Astrocyte (in vitro differentiated cells and primary cell): Measurements from ENCODE around the gene DCLK2. TPM values are rescaled to one million over a fixed set of nuclear protein-coding genes. Genes with fewer than 3 reads are reported as not detected.

Source experiments
- DNase-seq: peaks from one replicate; pipeline ENCODE4 v3.0.0-alpha.2; 2010; ENCODE audit warnings: low read depth
- FAIRE-seq: peaks from 2 replicates; lab custom pipeline; 2011; peaks lifted over from hg19 to GRCh38; lab: Jason Lieb, UNC
- H2AFZ ChIP-seq: 2 replicates; pipeline ENCODE4 v1.6.0; 2012; ENCODE audit warnings: low read depth, low read length, inconsistent platforms
- H3K27ac ChIP-seq: 2 replicates; pipeline ENCODE4 v1.5.1; 2011; ENCODE audit warnings: low read depth, low read length, inconsistent platforms
- H3K27me3 ChIP-seq: 2 replicates; pipeline ENCODE4 v1.6.0; 2011; ENCODE audit warnings: low read length, inconsistent platforms; ENCODE audit not compliant: insufficient read depth
- H3K36me3 ChIP-seq: 2 replicates; pipeline ENCODE4 v1.5.1; 2011; ENCODE audit warnings: low read length, inconsistent platforms; ENCODE audit not compliant: insufficient read depth
- H3K4me1 ChIP-seq: 2 replicates; pipeline ENCODE4 v1.5.1; 2011; ENCODE audit warnings: low read length, inconsistent platforms; ENCODE audit not compliant: insufficient read depth
- H3K4me2 ChIP-seq: 2 replicates; pipeline ENCODE4 v1.6.0; 2012; ENCODE audit warnings: low read length, inconsistent platforms
- H3K4me3 ChIP-seq: 2 replicates; pipeline ENCODE4 v1.5.1; 2011; ENCODE audit warnings: low read depth, mild to moderate bottlenecking, low read length, inconsistent platforms; ENCODE audit not compliant: insufficient read depth
- H3K79me2 ChIP-seq: 2 replicates; pipeline ENCODE4 v1.6.0; 2012; ENCODE audit warnings: mild to moderate bottlenecking, low read length, inconsistent platforms; ENCODE audit not compliant: insufficient read depth
- H3K9ac ChIP-seq: 2 replicates; pipeline ENCODE4 v1.6.0; 2012; ENCODE audit warnings: mild to moderate bottlenecking, low read length, inconsistent platforms
- H3K9me3 ChIP-seq: 2 replicates; pipeline ENCODE4 v1.5.1; 2012; ENCODE audit warnings: low read depth, mild to moderate bottlenecking, low read length, inconsistent platforms; ENCODE audit not compliant: insufficient read depth
- H4K20me1 ChIP-seq: 2 replicates; pipeline ENCODE4 v1.6.0; 2012; ENCODE audit warnings: low read length, inconsistent platforms; ENCODE audit not compliant: insufficient read depth
- H3K27ac Mint-ChIP-seq: one replicate; pipeline ENCODE4 v1.8.0; 2021; ENCODE audit warnings: mild to moderate bottlenecking, mixed read lengths; ENCODE audit not compliant: unreplicated experiment
- H3K27me3 Mint-ChIP-seq: one replicate; pipeline ENCODE4 v1.8.0; 2021; ENCODE audit warnings: low read depth, mixed read lengths; ENCODE audit not compliant: unreplicated experiment
- H3K36me3 Mint-ChIP-seq: one replicate; pipeline ENCODE4 v1.8.0; 2021; ENCODE audit warnings: low read depth, mixed read lengths; ENCODE audit not compliant: unreplicated experiment
- H3K4me1 Mint-ChIP-seq: one replicate; pipeline ENCODE4 v1.8.0; 2021; ENCODE audit warnings: low read depth, mixed read lengths; ENCODE audit not compliant: unreplicated experiment
- H3K4me3 Mint-ChIP-seq: one replicate; pipeline ENCODE4 v1.8.0; 2021; ENCODE audit warnings: mild to moderate bottlenecking, moderate library complexity, mixed read lengths; ENCODE audit not compliant: unreplicated experiment
- H3K9me3 Mint-ChIP-seq: one replicate; pipeline ENCODE4 v1.8.0; 2021; ENCODE audit warnings: mild to moderate bottlenecking, mixed read lengths; ENCODE audit not compliant: unreplicated experiment
- EZH2 ChIP-seq: IDR thresholded peaks from 2 replicates; pipeline ENCODE4 v1.6.1; 2012; ENCODE audit warnings: mild to moderate bottlenecking, low read length, inconsistent platforms; ENCODE audit not compliant: insufficient read depth
- total RNA-seq: library from RNA; stranded (reverse); gene quantifications from 2 replicates; pipeline ENCODE4 v1.2.1, GENCODE V29; 2021
- TF ChIP-seq, protein P1 (sequence below): IDR thresholded peaks from 2 replicates; pipeline ENCODE4 v1.5.1; 2011; ENCODE audit warnings: low read depth, mild to moderate bottlenecking, inconsistent platforms, low read length, moderate library complexity; ENCODE audit not compliant: insufficient read depth

DCLK2 gene
- total RNA-seq, 1 donor from 2014 or later, result 6.2 TPM

DNA sequence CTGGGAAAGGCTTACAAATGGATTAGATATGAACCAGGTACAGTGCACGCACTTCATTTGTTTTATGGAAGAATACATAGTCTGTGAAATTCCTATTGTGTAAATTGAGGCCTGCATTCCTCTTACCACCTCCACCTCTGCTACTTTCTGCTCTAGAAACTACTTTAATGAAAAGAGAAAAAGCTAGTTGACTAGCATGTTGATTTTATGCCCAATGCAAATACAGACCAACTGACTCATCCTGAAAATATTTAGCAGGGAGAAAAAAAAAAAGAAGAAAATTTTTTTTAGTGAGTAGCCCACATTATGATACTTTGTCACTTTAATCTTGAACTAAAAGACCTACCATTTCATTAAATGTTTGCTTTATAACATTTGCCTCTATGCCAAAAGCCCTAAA is 41.2 kb downstream of the DCLK2 start:
- Histone ChIP-seq H4K20me1 (peaks cover 4% of the 10 kb centered on the region), H3K36me3 (no peaks in the 10 kb centered on the region), H3K79me2 (peaks cover 31% of the 10 kb centered on the region), H2AFZ (no peak overlapping the region), H3K9me3 (peaks cover 3% of the 10 kb centered on the region), H3K27me3 (no peaks in the 10 kb centered on the region), H3K4me2 (peak overlapping the region; percentile 59), H3K9ac (no peak overlapping the region), H3K4me3 (no peak overlapping the region), H3K4me1 (peaks cover 24% of the 10 kb centered on the region), H3K27ac (peak overlapping the region; percentile 42)
- Mint-ChIP-seq H3K36me3 (peaks cover 9% of the 10 kb centered on the region), H3K4me1 (peaks cover 36% of the 10 kb centered on the region), H3K4me3 (no peak overlapping the region), H3K9me3 (peaks cover 7% of the 10 kb centered on the region), H3K27ac (peak overlapping the region; percentile 55), H3K27me3 (no peaks in the 10 kb centered on the region)
- TF ChIP-seq, protein P1, sequence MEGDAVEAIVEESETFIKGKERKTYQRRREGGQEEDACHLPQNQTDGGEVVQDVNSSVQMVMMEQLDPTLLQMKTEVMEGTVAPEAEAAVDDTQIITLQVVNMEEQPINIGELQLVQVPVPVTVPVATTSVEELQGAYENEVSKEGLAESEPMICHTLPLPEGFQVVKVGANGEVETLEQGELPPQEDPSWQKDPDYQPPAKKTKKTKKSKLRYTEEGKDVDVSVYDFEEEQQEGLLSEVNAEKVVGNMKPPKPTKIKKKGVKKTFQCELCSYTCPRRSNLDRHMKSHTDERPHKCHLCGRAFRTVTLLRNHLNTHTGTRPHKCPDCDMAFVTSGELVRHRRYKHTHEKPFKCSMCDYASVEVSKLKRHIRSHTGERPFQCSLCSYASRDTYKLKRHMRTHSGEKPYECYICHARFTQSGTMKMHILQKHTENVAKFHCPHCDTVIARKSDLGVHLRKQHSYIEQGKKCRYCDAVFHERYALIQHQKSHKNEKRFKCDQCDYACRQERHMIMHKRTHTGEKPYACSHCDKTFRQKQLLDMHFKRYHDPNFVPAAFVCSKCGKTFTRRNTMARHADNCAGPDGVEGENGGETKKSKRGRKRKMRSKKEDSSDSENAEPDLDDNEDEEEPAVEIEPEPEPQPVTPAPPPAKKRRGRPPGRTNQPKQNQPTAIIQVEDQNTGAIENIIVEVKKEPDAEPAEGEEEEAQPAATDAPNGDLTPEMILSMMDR, result no peak
- no peak for TF ChIP-seq EZH2
- DNase-seq (peak; percentile 50), FAIRE-seq (no peak)

DNA sequence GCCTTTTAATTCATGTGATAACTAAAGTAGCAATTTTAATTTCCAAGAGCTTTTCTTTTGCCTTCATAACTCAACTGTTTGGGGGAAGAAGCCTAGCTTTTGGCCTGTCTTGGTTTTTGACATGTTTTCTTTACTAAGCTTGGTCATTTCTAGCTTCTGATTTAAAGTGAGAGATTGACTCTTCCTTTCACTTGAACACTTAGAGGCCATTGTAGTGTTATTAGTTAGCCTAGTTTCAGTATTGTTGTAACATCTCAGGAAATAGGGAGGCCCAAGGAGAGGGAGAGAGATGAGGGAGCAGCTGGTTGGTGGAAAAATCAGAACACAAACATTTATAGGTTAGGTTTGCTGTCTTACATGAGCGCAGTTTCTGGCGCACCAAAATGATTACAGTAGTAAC is 44.8 kb downstream of the DCLK2 start:
- H3K27me3 Mint-ChIP-seq, result no peaks in the 10 kb centered on the region
- TF ChIP-seq, protein P1, result no peak
- TF ChIP-seq EZH2, result no peak
- H3K4me2 ChIP-seq, result no peak overlapping the region
- no peak overlapping the region for H3K4me3 ChIP-seq
- peaks cover 7% of the 10 kb centered on the region for H3K9me3 Mint-ChIP-seq
- peaks cover 7% of the 10 kb centered on the region for H3K79me2 ChIP-seq
- no peak overlapping the region for H2AFZ ChIP-seq
- DNase-seq, result no peak
- peaks cover 9% of the 10 kb centered on the region for H3K36me3 Mint-ChIP-seq
- H3K4me1 ChIP-seq, result peaks cover 36% of the 10 kb centered on the region
- H3K4me3 Mint-ChIP-seq, result no peak overlapping the region
- H3K27ac ChIP-seq, result no peak overlapping the region
- H3K4me1 Mint-ChIP-seq, result peaks cover 28% of the 10 kb centered on the region
- no peaks in the 10 kb centered on the region for H4K20me1 ChIP-seq
- FAIRE-seq, result no peak
- no peaks in the 10 kb centered on the region for H3K27me3 ChIP-seq
- H3K27ac Mint-ChIP-seq, result no peak overlapping the region
- H3K9me3 ChIP-seq, result peaks cover 3% of the 10 kb centered on the region
- no peak overlapping the region for H3K9ac ChIP-seq
- H3K36me3 ChIP-seq, result no peaks in the 10 kb centered on the region

DNA sequence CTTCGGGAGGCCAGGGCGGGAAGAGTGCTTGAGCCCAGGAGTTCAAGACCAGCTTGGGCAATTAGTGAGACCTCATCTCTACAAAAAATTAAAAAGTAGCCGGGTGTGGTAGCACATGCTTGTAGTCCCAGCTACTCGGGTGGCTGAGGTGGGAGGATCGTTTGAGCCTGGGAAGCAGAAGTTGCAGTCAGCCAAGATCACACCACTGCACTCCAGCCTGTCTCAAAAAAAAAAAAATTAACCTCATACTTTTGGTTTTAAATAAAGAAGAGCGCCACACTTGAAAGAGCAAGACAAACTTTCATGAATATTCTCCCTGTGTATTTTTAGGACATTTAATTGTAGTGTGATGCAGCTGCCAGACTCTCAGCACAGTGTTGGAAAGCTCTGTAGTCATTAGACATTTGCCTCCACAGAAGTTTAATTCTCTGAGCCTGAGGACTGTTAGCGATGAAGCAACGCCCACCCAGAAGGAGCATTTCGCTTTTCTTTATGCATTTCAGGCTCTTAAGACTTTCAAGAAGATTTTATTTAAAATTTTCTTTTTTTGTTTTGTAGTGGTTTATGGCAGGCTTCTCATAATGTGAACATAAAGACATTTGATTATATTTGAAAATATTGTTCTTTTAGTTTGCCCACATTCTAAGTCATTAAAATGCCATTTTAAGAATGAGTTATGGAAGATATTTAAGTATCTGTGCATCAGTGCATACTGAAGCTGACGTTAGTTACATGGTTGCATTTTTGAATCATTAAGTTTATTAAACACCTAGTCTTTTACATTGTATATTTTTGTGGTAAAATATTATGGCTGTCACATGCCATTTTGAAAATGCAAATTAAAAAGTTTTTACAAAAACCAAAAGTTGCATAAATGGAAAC is 45.8 kb downstream of the DCLK2 start:
- TF ChIP-seq, protein P1, result no peak
- TF ChIP-seq EZH2, result no peak
- Mint-ChIP-seq H3K4me1 (peaks cover 29% of the 10 kb centered on the region), H3K4me3 (no peak overlapping the region), H3K9me3 (peaks cover 7% of the 10 kb centered on the region), H3K27ac (no peak overlapping the region), H3K27me3 (no peaks in the 10 kb centered on the region), H3K36me3 (peaks cover 9% of the 10 kb centered on the region)
- Histone ChIP-seq H3K36me3 (no peaks in the 10 kb centered on the region), H3K9me3 (peaks cover 3% of the 10 kb centered on the region), H3K27ac (no peak overlapping the region), H4K20me1 (no peaks in the 10 kb centered on the region), H3K27me3 (no peaks in the 10 kb centered on the region), H3K4me1 (peaks cover 38% of the 10 kb centered on the region), H3K4me2 (no peak overlapping the region), H2AFZ (no peak overlapping the region), H3K4me3 (no peak overlapping the region), H3K9ac (no peak overlapping the region), H3K79me2 (peaks cover 6% of the 10 kb centered on the region)
- DNase-seq (no peak), FAIRE-seq (no peak)
